K562 (cell line): ENCODE results near the gene HSPA5. TPM values are rescaled to one million over a fixed set of nuclear protein-coding genes. Genes with fewer than 3 reads are reported as not detected.
"Not testable (repeated sequence)": the region's sequence is repeated elsewhere in the genome, so short reads cannot be mapped to it uniquely, and the experiment has no call there.

Experiments
- ATAC-seq: fragments of 200-7000 bp; cut with Tn5 transposase; 3 replicates; pipeline ENCODE4 v1.9.1; 2020; ENCODE audit warnings: moderate library complexity
- BruUV-seq: library from RNA; stranded (reverse); fragments of 400-500 nt; replicated peaks from 2 replicates; lab custom pipeline; 2021; lab: Mats Ljungman, UMichigan
- CTCF ChIA-PET: fragments of 300-600 bp; formaldehyde crosslinking; extraction: SDS; loops from one replicate; lab custom pipeline; 2021; ENCODE audit warnings: low intra/inter-chr PET ratio; lab: Yijun Ruan, JAX
- POLR2A ChIA-PET: fragments of 300-600, 350-650 bp; sonication (Branson Sonifier 250); formaldehyde crosslinking; extraction: SDS; loops from one replicate; lab custom pipeline; 2021; ENCODE audit warnings: antibody characterized with exemption, inconsistent platforms; lab: Yijun Ruan, JAX
- DNase-seq, 4 experiments: peaks; one replicate each; pipeline versions ENCODE4 v3.0.0 to v3.0.0-alpha.2; 2011 to 2018; ENCODE audit warnings: low spot score in 3 of 4, mixed read lengths in 3 of 4; ENCODE audit errors: extremely low read depth in 1 of 4
- FAIRE-seq: peaks from 2 replicates; lab custom pipeline; 2011; peaks lifted over from hg19 to GRCh38; lab: Jason Lieb, UNC
- H2AFZ ChIP-seq: 2 replicates; pipeline ENCODE4 v1.6.0; 2011; ENCODE audit warnings: low read depth, low read length, control low read depth, inconsistent platforms
- H3K27ac ChIP-seq: fragments of 200-600 bp; 3 replicates; pipeline ENCODE4 v1.8.0; 2011; ENCODE audit warnings: low read depth, mild to moderate bottlenecking, control low read depth, inconsistent platforms, low read length, moderate library complexity, mixed read lengths; ENCODE audit errors: extremely low read depth
- H3K27me3 ChIP-seq, 2 experiments: fragments of 300-600 bp in 1 of 2; 2 replicates in 1 of 2; 3 replicates in 1 of 2; pipeline versions ENCODE4 v1.6.0 to v1.8.0; 2011; ENCODE audit warnings: inconsistent platforms in 2 of 2, low read length in 2 of 2, mild to moderate bottlenecking in 1 of 2, mixed read lengths in 1 of 2, moderate library complexity in 1 of 2; ENCODE audit not compliant: control insufficient read depth in 2 of 2, insufficient read depth in 2 of 2
- H3K36me3 ChIP-seq: fragments of 300-600 bp; 3 replicates; pipeline ENCODE4 v1.8.0; 2011; ENCODE audit warnings: mild to moderate bottlenecking, low read length, inconsistent platforms; ENCODE audit not compliant: control insufficient read depth, insufficient read depth
- H3K4me1 ChIP-seq, 2 experiments: fragments of 200-600 bp in 1 of 2; replicated peaks in 1 of 2; 2 replicates in 1 of 2; 3 replicates in 1 of 2; pipeline versions ENCODE4 v1.5.1 to v1.8.0; 2011; ENCODE audit warnings: inconsistent platforms in 2 of 2, low read length in 2 of 2, mild to moderate bottlenecking in 1 of 2, mixed read lengths in 1 of 2, moderate library complexity in 1 of 2; ENCODE audit not compliant: control insufficient read depth in 2 of 2, insufficient read depth in 2 of 2
- H3K4me2 ChIP-seq: 2 replicates; pipeline ENCODE4 v1.6.1; 2011; ENCODE audit warnings: low read length, control low read depth, inconsistent platforms, mixed read lengths; ENCODE audit not compliant: insufficient read depth
- H3K4me3 ChIP-seq: fragments of 200-600 bp; sonication (generic), shearing (Covaris generic); 2 replicates; pipeline ENCODE4 v1.5.1; 2016; ENCODE audit warnings: control low read depth, inconsistent platforms
- H3K79me2 ChIP-seq: fragments of 200-600 bp; 3 replicates; pipeline ENCODE4 v1.8.0; 2011; ENCODE audit warnings: low read length, inconsistent platforms; ENCODE audit not compliant: control insufficient read depth, insufficient read depth
- H3K9ac ChIP-seq, 2 experiments: 2 replicates each; pipeline versions ENCODE4 v1.6.0 to v1.6.1; 2011; ENCODE audit warnings: low read depth in 2 of 2, low read length in 2 of 2, control low read depth in 1 of 2, inconsistent platforms in 1 of 2, mild to moderate bottlenecking in 1 of 2, mixed read lengths in 1 of 2; ENCODE audit not compliant: insufficient read depth in 1 of 2
- H3K9me1 ChIP-seq: one replicate; pipeline ENCODE4 v1.6.0; 2011; ENCODE audit warnings: inconsistent platforms, mild to moderate bottlenecking, low read length, moderate library complexity; ENCODE audit not compliant: control insufficient read depth, insufficient read depth
- H3K9me3 ChIP-seq: replicated peaks from 2 replicates; pipeline ENCODE4 v1.5.1; 2011; ENCODE audit warnings: low read depth, low read length, inconsistent platforms; ENCODE audit not compliant: control insufficient read depth, insufficient read depth
- H4K20me1 ChIP-seq: replicated peaks from 2 replicates; pipeline ENCODE4 v1.6.1; 2011; ENCODE audit warnings: low read length, inconsistent platforms, mixed read lengths; ENCODE audit not compliant: control insufficient read depth, insufficient read depth
- CREB1 ChIP-seq, 2 experiments: sonication (generic) in 1 of 2; formaldehyde crosslinking in 1 of 2; IDR thresholded peaks; 2 replicates each; pipeline versions ENCODE4 v1.6.1 to v1.8.0; 2012 to 2022; ENCODE audit warnings: inconsistent platforms in 1 of 2, mild to moderate bottlenecking in 1 of 2, missing genetic modification reagents in 1 of 2, moderate library complexity in 1 of 2
- GABPB1 ChIP-seq: sonication (generic); formaldehyde crosslinking; IDR thresholded peaks from 2 replicates; pipeline ENCODE4 v1.8.0; 2022; ENCODE audit warnings: mild to moderate bottlenecking, missing genetic modification reagents
- IRF1 ChIP-seq: sonication (generic); formaldehyde crosslinking; IDR thresholded peaks from 2 replicates; pipeline ENCODE4 v1.8.0; 2022; ENCODE audit warnings: missing genetic modification reagents, mild to moderate bottlenecking, borderline replicate concordance
- KAT7 ChIP-seq: sonication (generic); formaldehyde crosslinking; IDR thresholded peaks from 2 replicates; pipeline ENCODE4 v1.8.0; 2022; ENCODE audit warnings: missing genetic modification reagents, mild to moderate bottlenecking, borderline replicate concordance
- LCOR ChIP-seq: sonication (generic); formaldehyde crosslinking; IDR thresholded peaks from 2 replicates; pipeline ENCODE4 v1.8.0; 2022; ENCODE audit warnings: mild to moderate bottlenecking, missing genetic modification reagents
- POLR2AphosphoS5 ChIP-seq: IDR thresholded peaks from 2 replicates; pipeline ENCODE4 v1.6.1; 2011; ENCODE audit warnings: mild to moderate bottlenecking, low read depth, low read length, moderate library complexity; ENCODE audit not compliant: control insufficient read depth, insufficient read depth
- POLR2G ChIP-seq: fragments of 200-400 bp; formaldehyde crosslinking; IDR thresholded peaks from 2 replicates; pipeline ENCODE4 v1.6.1; 2017; ENCODE audit warnings: low read depth, mild to moderate bottlenecking, antibody characterized with exemption, low read length, moderate library complexity
- RAD21 ChIP-seq, 2 experiments: fragments of 250-450 bp in 1 of 2; fragments of 450-650 bp in 1 of 2; sonication (Bioruptor Pico) in 1 of 2; formaldehyde crosslinking in 1 of 2; IDR thresholded peaks in 1 of 2; conservative IDR thresholded peaks in 1 of 2; 2 replicates each; pipeline versions ENCODE4 v1.4.0 to v1.8.0; 2020 to 2022; ENCODE audit warnings: mild to moderate bottlenecking in 2 of 2, moderate library complexity in 1 of 2
- RBFOX2 ChIP-seq: fragments of 200-400 bp; formaldehyde crosslinking; IDR thresholded peaks from 2 replicates; pipeline ENCODE4 v1.6.1; 2017; ENCODE audit warnings: low read depth, mild to moderate bottlenecking, low read length, moderate library complexity
- SP1 ChIP-seq: sonication (generic); formaldehyde crosslinking; IDR thresholded peaks from 2 replicates; pipeline ENCODE4 v1.8.1; 2022; ENCODE audit warnings: mild to moderate bottlenecking, missing genetic modification reagents
- TEAD4 ChIP-seq, 2 experiments: sonication (generic) in 1 of 2; formaldehyde crosslinking in 1 of 2; IDR thresholded peaks; 2 replicates each; pipeline versions ENCODE4 v1.6.1 to v1.8.0; 2012 to 2022; ENCODE audit warnings: borderline replicate concordance in 1 of 2, inconsistent platforms in 1 of 2, low read length in 1 of 2, mild to moderate bottlenecking in 1 of 2, missing genetic modification reagents in 1 of 2
- ZBED1 ChIP-seq: IDR thresholded peaks from 2 replicates; pipeline ENCODE4 v1.6.1; 2014
- WGBS: fragments of 100-300 bp; shearing (Covaris generic); methylation state at CpG from one replicate; pipeline ENCODE4 v1.1.6; 2016; ENCODE audit warnings: low coverage, mixed read lengths; ENCODE audit not compliant: insufficient coverage; ENCODE audit errors: missing lambda C conversion rate; 5-methylcytosine and 5-hydroxymethylcytosine counted together
- in situ Hi-C: fragments of 300-500 bp; cut with MboI; formaldehyde crosslinking; loops from 4 replicates; pipeline ENCODE4 v1.15.0; 2018; ENCODE audit warnings: inconsistent platforms, mixed read lengths
- intact Hi-C: fragments of 100-400 bp; cut with micrococcal nuclease; formaldehyde crosslinking; loops from 2 replicates; pipeline ENCODE4 v1.14.2; 2022
- polyA plus RNA-seq, 8 experiments: library from polyadenylated mRNA; depleted of rRNA in 4 of 8; stranded (reverse) in 5 of 8; unstranded in 3 of 8; fragments of >200 nt; fragmentation: Nextera tagmentation in 2 of 8; fragmentation: Illumina TruSeq in 1 of 8; extraction: Ambion mirVana in 2 of 8; extraction: Trizol in 1 of 8; gene quantifications; 2 replicates each; pipeline versions ENCODE4 v1.2.1 to v1.2.3, GENCODE V29; 2011 to 2014; ENCODE audit warnings: inconsistent platforms in 1 of 8, missing spikeins in 1 of 8
- total RNA-seq, 7 experiments: library from RNA; depleted of rRNA in 6 of 7; stranded (reverse); fragments of >200 nt in 6 of 7; fragmentation: Illumina TruSeq in 2 of 7; extraction: Trizol in 2 of 7; gene quantifications; 2 replicates each; pipeline versions ENCODE4 v1.2.1 to v1.2.3, GENCODE V29; 2011 to 2021; ENCODE audit warnings: low replicate concordance in 1 of 7
- TF ChIP-seq, protein P1 (sequence below): sonication (generic); formaldehyde crosslinking; IDR thresholded peaks from 2 replicates; pipeline ENCODE4 v1.8.0; 2023; ENCODE audit warnings: missing genetic modification reagents, mild to moderate bottlenecking, borderline replicate concordance

Gene HSPA5
- total and polyA plus RNA-seq, 9 of the 15 experiments (the other 6 are each of a cell fraction or from before 2014, with no cell fraction given): 48.0 to 265 (median 113) TPM

DNA sequence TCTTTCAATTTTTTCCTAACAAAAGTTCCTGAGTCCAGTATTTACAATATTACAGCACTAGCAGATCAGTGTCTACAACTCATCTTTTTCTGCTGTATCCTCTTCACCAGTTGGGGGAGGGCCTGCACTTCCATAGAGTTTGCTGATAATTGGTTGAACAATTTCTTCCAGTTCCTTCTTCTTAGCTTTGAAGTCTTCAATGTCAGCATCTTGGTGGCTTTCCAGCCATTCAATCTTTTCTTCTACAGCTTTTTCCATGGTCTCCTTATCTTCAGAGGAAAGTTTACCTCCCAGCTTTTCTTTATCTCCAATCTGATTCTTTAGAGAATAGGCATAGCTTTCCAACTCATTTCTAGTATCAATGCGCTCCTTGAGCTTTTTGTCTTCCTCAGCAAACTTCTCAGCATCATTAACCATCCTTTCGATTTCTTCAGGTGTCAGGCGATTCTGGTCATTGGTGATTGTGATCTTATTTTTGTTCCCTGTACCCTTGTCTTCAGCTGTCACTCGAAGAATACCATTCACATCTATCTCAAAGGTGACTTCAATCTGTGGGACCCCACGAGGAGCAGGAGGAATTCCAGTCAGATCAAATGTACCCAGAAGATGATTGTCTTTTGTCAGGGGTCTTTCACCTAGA, 4.5 kb downstream of the HSPA5 start:
- H3K27me3 ChIP-seq; ATAC-seq; FAIRE-seq; CTCF ChIA-PET; H3K9me3 ChIP-seq; in situ Hi-C loops; H3K27ac ChIP-seq; H2AFZ ChIP-seq; intact Hi-C loops; H3K9me1 ChIP-seq; H3K9ac ChIP-seq; TF ChIP-seq CREB1 (IDR thresholded peaks at IDR 0.05); TEAD4 (CRISPR knock-in tag; IDR thresholded peaks at IDR 0.05; ENCODE audit: borderline replicate concordance): not testable (repeated sequence)
- Histone ChIP-seq H3K79me2 (peaks cover 61% of the 10 kb centered on the region), H3K36me3 (peaks cover 78% of the 10 kb centered on the region), H3K4me2 (peak overlapping the region; percentile 97), H3K4me3 (peak overlapping the region; percentile 92), H4K20me1 (peaks cover 64% of the 10 kb centered on the region), H3K4me1 (peaks cover 9 to 15% of the 10 kb centered on the region in 2 experiments; a peak in 3 of 5 replicates)
- TSS peak; percentile 7 for BruUV-seq
- 47% methylated on average over 5 of the region's 5 CpGs for WGBS
- POLR2A ChIA-PET: interaction anchor here (0.6 to 6.2 kb wide), 11 partner anchors 12 to 111 kb away, joined by 3 to 75 read pairs (median 4); no protein-coding TSS in a partner anchor
- DNase-seq: peak in 1 of 4 experiments; percentile 31
- TF ChIP-seq SP1 (CRISPR knock-in tag) (0 out of 2 replicates have a peak, but pooled peaks have one; percentile 27), IRF1 (CRISPR knock-in tag) (0 out of 2 replicates have a peak, but pooled peaks have one; percentile 20), POLR2G (peak; percentile 25; the same call in 1 of the 2 replicates), CREB1 (CRISPR knock-in tag; IDR thresholded peaks at IDR 0.05) (peak; percentile 51), TEAD4 (IDR thresholded peaks at IDR 0.05; ENCODE audit: low read length) (0 out of 2 replicates have a peak, but pooled peaks have one; percentile 3), GABPB1 (CRISPR knock-in tag) (0 out of 2 replicates have a peak, but pooled peaks have one; percentile 41), RAD21 (CRISPR knock-in tag; conservative IDR thresholded peaks at IDR 0.05 in 1 of 2, IDR thresholded peaks at IDR 0.05 in 1 of 2) (peak in 1 of 2 experiments; percentile 12; a peak in 1 of 4 replicates), ZBED1 (peak; percentile 91; the same call in 1 of the 2 replicates), KAT7 (CRISPR knock-in tag) (peak; percentile 53), POLR2AphosphoS5 (0 out of 2 replicates have a peak, but pooled peaks have one; percentile 1), RBFOX2 (peak; percentile 27; the same call in 1 of the 2 replicates), LCOR (CRISPR knock-in tag) (peak; percentile 38; the same call in 1 of the 2 replicates)
- TF ChIP-seq, protein P1, sequence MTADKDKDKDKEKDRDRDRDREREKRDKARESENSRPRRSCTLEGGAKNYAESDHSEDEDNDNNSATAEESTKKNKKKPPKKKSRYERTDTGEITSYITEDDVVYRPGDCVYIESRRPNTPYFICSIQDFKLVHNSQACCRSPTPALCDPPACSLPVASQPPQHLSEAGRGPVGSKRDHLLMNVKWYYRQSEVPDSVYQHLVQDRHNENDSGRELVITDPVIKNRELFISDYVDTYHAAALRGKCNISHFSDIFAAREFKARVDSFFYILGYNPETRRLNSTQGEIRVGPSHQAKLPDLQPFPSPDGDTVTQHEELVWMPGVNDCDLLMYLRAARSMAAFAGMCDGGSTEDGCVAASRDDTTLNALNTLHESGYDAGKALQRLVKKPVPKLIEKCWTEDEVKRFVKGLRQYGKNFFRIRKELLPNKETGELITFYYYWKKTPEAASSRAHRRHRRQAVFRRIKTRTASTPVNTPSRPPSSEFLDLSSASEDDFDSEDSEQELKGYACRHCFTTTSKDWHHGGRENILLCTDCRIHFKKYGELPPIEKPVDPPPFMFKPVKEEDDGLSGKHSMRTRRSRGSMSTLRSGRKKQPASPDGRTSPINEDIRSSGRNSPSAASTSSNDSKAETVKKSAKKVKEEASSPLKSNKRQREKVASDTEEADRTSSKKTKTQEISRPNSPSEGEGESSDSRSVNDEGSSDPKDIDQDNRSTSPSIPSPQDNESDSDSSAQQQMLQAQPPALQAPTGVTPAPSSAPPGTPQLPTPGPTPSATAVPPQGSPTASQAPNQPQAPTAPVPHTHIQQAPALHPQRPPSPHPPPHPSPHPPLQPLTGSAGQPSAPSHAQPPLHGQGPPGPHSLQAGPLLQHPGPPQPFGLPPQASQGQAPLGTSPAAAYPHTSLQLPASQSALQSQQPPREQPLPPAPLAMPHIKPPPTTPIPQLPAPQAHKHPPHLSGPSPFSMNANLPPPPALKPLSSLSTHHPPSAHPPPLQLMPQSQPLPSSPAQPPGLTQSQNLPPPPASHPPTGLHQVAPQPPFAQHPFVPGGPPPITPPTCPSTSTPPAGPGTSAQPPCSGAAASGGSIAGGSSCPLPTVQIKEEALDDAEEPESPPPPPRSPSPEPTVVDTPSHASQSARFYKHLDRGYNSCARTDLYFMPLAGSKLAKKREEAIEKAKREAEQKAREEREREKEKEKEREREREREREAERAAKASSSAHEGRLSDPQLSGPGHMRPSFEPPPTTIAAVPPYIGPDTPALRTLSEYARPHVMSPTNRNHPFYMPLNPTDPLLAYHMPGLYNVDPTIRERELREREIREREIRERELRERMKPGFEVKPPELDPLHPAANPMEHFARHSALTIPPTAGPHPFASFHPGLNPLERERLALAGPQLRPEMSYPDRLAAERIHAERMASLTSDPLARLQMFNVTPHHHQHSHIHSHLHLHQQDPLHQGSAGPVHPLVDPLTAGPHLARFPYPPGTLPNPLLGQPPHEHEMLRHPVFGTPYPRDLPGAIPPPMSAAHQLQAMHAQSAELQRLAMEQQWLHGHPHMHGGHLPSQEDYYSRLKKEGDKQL: peak; percentile 79; the same call in 1 of the 2 replicates
